SK-N-SH treated with all-trans-retinoic acid at 6 μM for 48 hours (cell line): ENCODE results near the gene TPK1.

Source experiments
- ATAC-seq: fragments of 200-7000 bp; cut with Tn5 transposase; 3 replicates; pipeline ENCODE4 v1.9.1; 2020; ENCODE audit warnings: mild to moderate bottlenecking, moderate library complexity
- ARNTL ChIP-seq: fragments of 450-650 bp; formaldehyde crosslinking; IDR thresholded peaks from 2 replicates; pipeline ENCODE4 v1.5.0; 2020; ENCODE audit warnings: low read depth, mild to moderate bottlenecking, moderate library complexity, borderline replicate concordance
- BACH2 ChIP-seq: fragments of 250-450 bp; sonication (Bioruptor Pico); IDR thresholded peaks from 2 replicates; pipeline ENCODE4 v1.9.0; 2021; ENCODE audit warnings: mild to moderate bottlenecking, borderline replicate concordance
- CREB5 ChIP-seq: fragments of 250-450 bp; sonication (Bioruptor Pico); IDR thresholded peaks from 2 replicates; pipeline ENCODE4 v1.5.1; 2020; ENCODE audit warnings: low read depth, mild to moderate bottlenecking, moderate library complexity
- CSDC2 ChIP-seq: fragments of 250-450 bp; sonication (Bioruptor Pico); IDR thresholded peaks from 2 replicates; pipeline ENCODE4 v1.5.0; 2020; ENCODE audit warnings: mild to moderate bottlenecking, moderate library complexity
- CSRNP3 ChIP-seq: fragments of 250-450 bp; sonication (Bioruptor Pico); IDR thresholded peaks from 2 replicates; pipeline ENCODE4 v1.5.1; 2021; ENCODE audit warnings: mild to moderate bottlenecking, moderate library complexity
- ISL1 ChIP-seq: fragments of 250-450 bp; sonication (Bioruptor Pico); IDR thresholded peaks from 2 replicates; pipeline ENCODE4 v2.1.2; 2022; ENCODE audit warnings: mild to moderate bottlenecking, moderate library complexity
- OSR1 ChIP-seq: fragments of 250-450 bp; sonication (Bioruptor Pico); IDR thresholded peaks from 2 replicates; pipeline ENCODE4 v1.8.0; 2022; ENCODE audit warnings: moderate library complexity, mild to moderate bottlenecking, inconsistent platforms
- PATZ1 ChIP-seq: fragments of 250-450 bp; sonication (Bioruptor Pico); IDR thresholded peaks from 2 replicates; pipeline ENCODE4 v1.8.0; 2020; ENCODE audit warnings: mild to moderate bottlenecking, moderate library complexity, borderline replicate concordance
- PPARA ChIP-seq: fragments of 250-450 bp; sonication (Bioruptor Pico); IDR thresholded peaks from 2 replicates; pipeline ENCODE4 v1.5.0; 2020; ENCODE audit warnings: mild to moderate bottlenecking, borderline replicate concordance
- RARB ChIP-seq: fragments of 250-450 bp; sonication (Bioruptor Pico); IDR thresholded peaks from 2 replicates; pipeline ENCODE4 v1.8.0; 2021; ENCODE audit warnings: mild to moderate bottlenecking, moderate library complexity
- SNAI2 ChIP-seq: fragments of 250-450 bp; sonication (Bioruptor Pico); IDR thresholded peaks from 2 replicates; pipeline ENCODE4 v1.5.0; 2020; ENCODE audit warnings: mild to moderate bottlenecking, moderate library complexity
- TCF4 ChIP-seq: fragments of 250-450 bp; sonication (Bioruptor Pico); IDR thresholded peaks from 2 replicates; pipeline ENCODE4 v1.8.0; 2021; ENCODE audit warnings: mild to moderate bottlenecking, moderate library complexity, borderline replicate concordance
- TOX ChIP-seq: fragments of 250-450 bp; sonication (Bioruptor Pico); IDR thresholded peaks from 2 replicates; pipeline ENCODE4 v1.8.0; 2021; ENCODE audit warnings: mild to moderate bottlenecking, moderate library complexity, borderline replicate concordance
- TSHZ2 ChIP-seq: fragments of 250-450 bp; sonication (Bioruptor Pico); IDR thresholded peaks from 2 replicates; pipeline ENCODE4 v1.5.0; 2020; ENCODE audit warnings: mild to moderate bottlenecking, moderate library complexity
- ZC3H10 ChIP-seq: fragments of 250-450 bp; sonication (Bioruptor Pico); IDR thresholded peaks from 2 replicates; pipeline ENCODE4 v1.5.1; 2021; ENCODE audit warnings: mild to moderate bottlenecking, moderate library complexity
- ZFP30 ChIP-seq: fragments of 450-650 bp; formaldehyde crosslinking; IDR thresholded peaks from 2 replicates; pipeline ENCODE4 v1.5.0; 2022; ENCODE audit warnings: mild to moderate bottlenecking, moderate library complexity
- ZNF565 ChIP-seq: fragments of 450-650 bp; formaldehyde crosslinking; conservative IDR thresholded peaks from 2 replicates; pipeline ENCODE4 v1.5.0; 2020; ENCODE audit warnings: low read depth, mild to moderate bottlenecking, moderate library complexity
- ZNF70 ChIP-seq: fragments of 450-650 bp; formaldehyde crosslinking; IDR thresholded peaks from 2 replicates; pipeline ENCODE4 v1.5.0; 2020; ENCODE audit warnings: mild to moderate bottlenecking, moderate library complexity
- ZNF8 ChIP-seq: fragments of 450-650 bp; formaldehyde crosslinking; IDR thresholded peaks from 2 replicates; pipeline ENCODE4 v1.5.0; 2020; ENCODE audit warnings: mild to moderate bottlenecking, moderate library complexity

Gene TPK1

GRCh38 chr7:144791488-144791887, 44.4 kb downstream of the TPK1 start:
- TF ChIP-seq ISL1 (CRISPR knock-in tag) (no peak), BACH2 (no peak)
- TF ChIP-seq, all 23 proteins: peak for 0
- ATAC-seq = no peak

GRCh38 chr7:144787127-144787526, 48.7 kb downstream of the TPK1 start:
- TF ChIP-seq PATZ1 (CRISPR knock-in tag) (no peak), CSDC2 (CRISPR knock-in tag) (no peak), TSHZ2 (CRISPR knock-in tag) (no peak), PPARA (CRISPR knock-in tag) (no peak), RARB (no peak), ZFP30 (CRISPR knock-in tag) (no peak), ISL1 (CRISPR knock-in tag) (no peak), CREB5 (CRISPR knock-in tag) (no peak), ZNF565 (CRISPR knock-in tag) (no peak), ZNF70 (CRISPR knock-in tag) (no peak), SNAI2 (CRISPR knock-in tag) (no peak), ARNTL (CRISPR knock-in tag) (no peak)
- TF ChIP-seq, all 23 proteins: peak for 0
- ATAC-seq = no peak

- 0 out of 3 replicates have a peak, but pooled peaks have one; percentile 54 for ATAC-seq
- TF ChIP-seq TSHZ2 (CRISPR knock-in tag) (no peak), ZNF8 (CRISPR knock-in tag) (no peak)
These were observed 49.3 kb downstream of the TPK1 start for GRCh38 chr7:144786522-144786921.

- no peak for TF ChIP-seq TSHZ2 (CRISPR knock-in tag)
- ATAC-seq = no peak
These were observed 49.8 kb downstream of the TPK1 start for GRCh38 chr7:144786079-144786478.

- no peak for ATAC-seq
- TF ChIP-seq TCF4 = no peak
- no peak for TF ChIP-seq ZNF70 (CRISPR knock-in tag)
- no peak for TF ChIP-seq ZC3H10 (CRISPR knock-in tag)
- no peak for TF ChIP-seq ZFP30 (CRISPR knock-in tag)
- TF ChIP-seq OSR1 (CRISPR knock-in tag) = no peak
- no peak for TF ChIP-seq TOX (CRISPR knock-in tag)
- no peak for TF ChIP-seq CSRNP3 (CRISPR knock-in tag)
- no peak for TF ChIP-seq ZNF8 (CRISPR knock-in tag)
- TF ChIP-seq PPARA (CRISPR knock-in tag) = no peak
- no peak for TF ChIP-seq SNAI2 (CRISPR knock-in tag)
- no peak for TF ChIP-seq ARNTL (CRISPR knock-in tag)
- no peak for TF ChIP-seq BACH2
These were observed 50.3 kb downstream of the TPK1 start for GRCh38 chr7:144785521-144785920.
